ENCODE measurements around the gene ARAF.
"Not testable (repeated sequence)": the region's sequence is repeated elsewhere in the genome, so short reads cannot be mapped to it uniquely, and the experiment has no call there.

The ARAF gene

DNA sequence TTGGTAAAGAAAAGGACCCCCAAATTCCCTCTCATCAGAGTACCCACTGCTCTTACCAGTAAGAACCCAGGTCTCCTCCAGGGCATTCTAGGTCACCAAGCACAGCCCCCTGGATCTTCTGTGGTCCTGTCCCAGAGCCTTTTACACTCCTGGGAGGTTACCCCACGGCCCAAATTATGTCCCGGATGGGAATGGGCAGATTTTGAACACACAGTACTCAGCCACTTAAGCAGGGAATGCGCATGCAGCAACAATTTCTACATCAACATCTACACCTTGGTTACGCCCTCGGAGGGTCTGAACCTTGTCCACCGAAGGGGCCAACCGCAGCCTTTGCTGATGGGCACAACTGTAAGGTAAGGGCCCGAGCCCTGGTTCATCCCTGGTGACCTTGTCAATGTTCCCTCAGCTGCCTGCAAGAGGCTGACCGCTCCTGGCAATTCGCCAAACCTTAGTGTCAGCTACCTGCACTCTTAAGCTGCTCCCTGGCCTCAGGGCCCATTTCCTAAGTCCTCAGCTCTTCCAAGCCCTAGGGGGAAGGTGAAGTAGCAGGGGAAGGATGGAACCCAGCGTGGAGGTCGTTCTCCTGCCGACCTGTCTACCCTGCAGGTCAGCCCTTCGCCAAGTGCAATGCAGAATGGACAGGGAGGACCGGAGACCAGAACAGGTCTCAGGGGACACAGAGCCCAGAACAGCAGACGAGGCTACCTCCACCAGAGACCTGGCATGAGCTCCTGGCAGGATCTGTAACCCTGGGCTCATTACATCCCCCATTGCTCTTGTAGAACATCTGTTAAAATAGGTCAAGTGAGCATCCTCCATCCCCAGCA lies 27.1 kb downstream of the ARAF start:
- Histone ChIP-seq H3K27me3 (ENCODE audit: low read depth, low read length) (no peaks in the 10 kb centered on the region), H3K36me3 (ENCODE audit: control insufficient read depth in 1 of 2, insufficient read depth in 2 of 2, low read length in 2 of 2) (peaks cover 0 to 12% of the 10 kb centered on the region in 2 donors), H3K9me3 (ENCODE audit: control insufficient read depth in 1 of 2, low read length in 2 of 2) (no peaks in the 10 kb centered on the region), H3K27ac (ENCODE audit: low read length) (no peak overlapping the region), H3K4me3 (ENCODE audit: low read depth in 1 of 2, low read length in 2 of 2) (no peak overlapping the region), H3K4me1 (ENCODE audit: control insufficient read depth in 1 of 2, insufficient read depth in 2 of 2, low read length in 2 of 2) (peaks cover 0 to 3% of the 10 kb centered on the region in 2 donors)

DNA sequence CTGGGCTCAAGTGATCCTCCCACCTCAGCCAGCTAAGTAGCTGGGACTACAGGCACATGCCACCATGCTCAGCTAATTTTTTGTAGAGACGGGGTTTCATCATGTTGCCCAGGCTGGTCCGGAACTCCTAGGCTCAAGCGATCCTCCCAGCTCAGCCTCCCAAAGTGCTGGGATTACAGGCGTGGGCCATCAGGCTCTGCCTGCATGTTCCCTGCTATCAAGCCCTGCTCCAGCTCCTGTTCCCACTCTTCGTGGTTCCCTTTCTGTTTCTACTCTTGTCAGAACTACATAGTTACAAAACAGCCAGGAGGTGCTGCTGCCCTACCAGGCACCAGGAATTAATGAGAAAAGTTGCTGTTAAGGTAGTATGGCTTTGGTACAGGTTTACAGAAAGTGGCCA lies 30.0 kb downstream of the ARAF start:
- no peak overlapping the region for H3K4me3 ChIP-seq (ENCODE audit: low read depth in 1 of 2, low read length in 2 of 2)
- no peak overlapping the region for H3K27ac ChIP-seq (ENCODE audit: low read length)
- H3K4me1 ChIP-seq (ENCODE audit: control insufficient read depth in 1 of 2, insufficient read depth in 2 of 2, low read length in 2 of 2) = no peaks in the 10 kb centered on the region
- no peaks in the 10 kb centered on the region for H3K9me3 ChIP-seq (ENCODE audit: control insufficient read depth in 1 of 2, low read length in 2 of 2)
- H3K36me3 ChIP-seq (ENCODE audit: control insufficient read depth in 1 of 2, insufficient read depth in 2 of 2, low read length in 2 of 2) = peaks cover 0 to 6% of the 10 kb centered on the region in 2 donors
- no peaks in the 10 kb centered on the region for H3K27me3 ChIP-seq (ENCODE audit: low read depth, low read length)

DNA sequence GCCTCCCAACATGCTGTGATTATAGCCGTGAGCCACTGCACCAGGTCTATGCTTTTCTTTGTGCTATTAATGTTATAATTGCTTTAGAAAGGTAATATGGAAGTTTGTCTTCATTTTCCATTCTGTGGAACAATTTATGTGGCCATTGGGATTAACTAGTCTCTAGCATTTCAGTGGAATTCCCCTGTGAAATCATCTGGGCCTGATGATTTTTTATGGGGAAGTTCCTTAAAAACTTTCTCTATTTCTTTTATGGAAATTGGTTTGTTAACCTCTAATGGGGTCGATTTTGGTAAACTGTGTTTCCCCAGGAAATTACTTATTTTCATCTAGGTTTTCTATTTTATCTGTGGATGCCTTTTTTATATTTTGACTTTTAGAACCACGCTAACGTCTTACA lies 32.5 kb downstream of the ARAF start:
- no peaks in the 10 kb centered on the region for H3K4me1 ChIP-seq (ENCODE audit: control insufficient read depth in 1 of 2, insufficient read depth in 2 of 2, low read length in 2 of 2)
- no peak overlapping the region for H3K27ac ChIP-seq (ENCODE audit: low read length)
- no peaks in the 10 kb centered on the region for H3K36me3 ChIP-seq (ENCODE audit: control insufficient read depth in 1 of 2, insufficient read depth in 2 of 2, low read length in 2 of 2)
- peaks cover 0 to 4% of the 10 kb centered on the region in 2 donors for H3K9me3 ChIP-seq (ENCODE audit: control insufficient read depth in 1 of 2, low read length in 2 of 2)
- no peak overlapping the region for H3K4me3 ChIP-seq (ENCODE audit: low read depth in 1 of 2, low read length in 2 of 2)
- no peaks in the 10 kb centered on the region for H3K27me3 ChIP-seq (ENCODE audit: low read depth, low read length)

DNA sequence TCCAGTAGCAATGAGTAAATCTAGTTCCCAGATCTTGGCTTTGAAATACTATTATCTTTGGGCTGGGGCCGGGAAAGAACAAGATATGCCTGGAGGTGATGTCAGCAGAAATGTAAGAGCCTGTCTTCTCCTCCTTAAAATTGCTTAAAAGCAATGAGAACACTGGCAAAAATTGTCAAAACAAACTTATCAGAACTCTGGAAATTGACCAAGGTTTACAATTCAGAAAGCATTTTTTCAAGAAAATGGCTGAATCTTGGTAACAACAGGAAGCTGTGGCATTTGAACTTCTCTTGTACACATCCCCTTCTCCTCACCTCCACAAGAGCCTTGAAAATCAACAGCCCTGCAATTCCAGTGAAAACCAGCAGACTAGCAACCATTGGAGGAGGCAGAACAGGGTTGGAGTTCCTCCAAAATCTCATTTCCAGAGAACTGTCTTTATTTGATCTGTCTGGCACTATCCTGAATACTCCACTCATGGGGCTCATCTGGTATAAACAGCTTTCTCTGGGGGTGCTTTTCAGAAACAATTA lies 34.8 kb downstream of the ARAF start:
- H3K9me3 ChIP-seq (ENCODE audit: control insufficient read depth in 1 of 2, low read length in 2 of 2) = peaks cover 0 to 4% of the 10 kb centered on the region in 2 donors
- H3K27me3 ChIP-seq (ENCODE audit: low read depth, low read length) = no peaks in the 10 kb centered on the region
- no peak overlapping the region for H3K27ac ChIP-seq (ENCODE audit: low read length)
- no peaks in the 10 kb centered on the region for H3K36me3 ChIP-seq (ENCODE audit: control insufficient read depth in 1 of 2, insufficient read depth in 2 of 2, low read length in 2 of 2)
- no peak overlapping the region for H3K4me3 ChIP-seq (ENCODE audit: low read depth in 1 of 2, low read length in 2 of 2)
- no peaks in the 10 kb centered on the region for H3K4me1 ChIP-seq (ENCODE audit: control insufficient read depth in 1 of 2, insufficient read depth in 2 of 2, low read length in 2 of 2)

DNA sequence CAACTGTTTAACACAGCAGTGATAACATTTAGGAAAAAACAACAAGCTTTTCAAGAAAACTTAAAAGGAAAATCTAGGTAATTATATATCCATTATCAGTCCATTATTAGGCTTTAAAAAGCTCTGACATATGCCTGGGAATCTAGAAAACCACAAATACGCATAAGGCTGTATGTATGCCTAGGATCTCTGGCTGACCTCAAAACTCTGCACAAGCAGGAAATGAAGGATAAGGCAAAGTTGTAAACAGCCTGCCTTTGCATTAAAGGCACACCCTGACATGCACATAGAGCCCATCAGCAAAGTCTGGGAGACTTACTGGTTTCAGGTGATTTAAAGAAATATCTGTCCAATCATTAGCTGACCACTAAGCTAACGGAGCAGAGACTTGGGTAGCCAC lies 35.3 kb downstream of the ARAF start:
- Histone ChIP-seq H3K9me3 (ENCODE audit: control insufficient read depth in 1 of 2, low read length in 2 of 2) (peaks cover 0 to 4% of the 10 kb centered on the region in 2 donors), H3K36me3 (ENCODE audit: control insufficient read depth in 1 of 2, insufficient read depth in 2 of 2, low read length in 2 of 2) (no peaks in the 10 kb centered on the region), H3K27ac (ENCODE audit: low read length) (no peak overlapping the region), H3K4me3 (ENCODE audit: low read depth in 1 of 2, low read length in 2 of 2) (no peak overlapping the region), H3K27me3 (ENCODE audit: low read depth, low read length) (no peaks in the 10 kb centered on the region), H3K4me1 (ENCODE audit: control insufficient read depth in 1 of 2, insufficient read depth in 2 of 2, low read length in 2 of 2) (no peaks in the 10 kb centered on the region)

DNA sequence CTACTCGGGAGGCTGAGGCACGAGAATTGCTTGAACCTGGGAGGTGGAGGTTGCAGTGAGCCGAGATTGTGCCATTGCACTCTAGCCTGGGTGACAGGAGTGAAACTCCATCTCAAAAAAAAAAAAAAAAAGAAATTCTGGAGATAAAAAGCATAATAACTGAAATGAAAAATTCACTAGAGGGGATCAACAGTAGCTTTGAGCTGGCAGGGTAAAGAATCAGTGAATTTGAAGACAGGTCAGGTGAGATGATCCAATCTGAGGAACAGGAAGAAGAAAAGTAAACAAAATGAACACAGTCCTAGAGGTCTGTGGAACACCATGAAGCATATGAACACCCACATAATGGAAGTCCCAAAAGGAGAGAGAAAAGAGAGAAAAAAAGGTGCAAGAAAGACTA lies 36.2 kb downstream of the ARAF start:
- Histone ChIP-seq H3K4me1 (ENCODE audit: control insufficient read depth in 1 of 2, insufficient read depth in 2 of 2, low read length in 2 of 2) (no peaks in the 10 kb centered on the region), H3K27me3 (ENCODE audit: low read depth, low read length) (no peaks in the 10 kb centered on the region), H3K9me3 (ENCODE audit: control insufficient read depth in 1 of 2, low read length in 2 of 2) (peaks cover 0 to 4% of the 10 kb centered on the region in 2 donors), H3K36me3 (ENCODE audit: control insufficient read depth in 1 of 2, insufficient read depth in 2 of 2, low read length in 2 of 2) (no peaks in the 10 kb centered on the region), H3K27ac (ENCODE audit: low read length) (no peak overlapping the region), H3K4me3 (ENCODE audit: low read depth in 1 of 2, low read length in 2 of 2) (no peak overlapping the region)

DNA sequence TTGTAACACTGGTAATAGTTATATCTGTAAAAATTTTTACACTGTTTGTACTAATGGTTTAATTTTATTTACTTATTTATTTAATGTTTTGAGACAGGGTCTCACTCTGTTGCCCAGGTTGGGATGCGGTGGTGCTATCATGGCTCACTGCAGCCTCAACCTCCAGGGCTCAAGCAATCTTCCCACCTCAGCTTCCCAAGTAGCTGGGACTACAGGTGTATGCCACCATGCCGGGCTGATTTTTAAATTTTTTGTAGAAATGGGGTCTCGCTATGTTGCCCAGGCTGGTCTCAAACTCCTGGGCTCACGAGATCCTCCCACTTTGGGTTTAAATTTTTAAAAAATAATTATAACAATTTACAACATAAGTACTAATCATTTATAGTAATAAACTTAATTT lies 42.1 kb downstream of the ARAF start:
- H3K27ac ChIP-seq (ENCODE audit: low read length); H3K27me3 ChIP-seq (ENCODE audit: low read depth, low read length); H3K4me3 ChIP-seq (ENCODE audit: low read depth in 1 of 2, low read length in 2 of 2); H3K36me3 ChIP-seq (ENCODE audit: control insufficient read depth in 1 of 2, insufficient read depth in 2 of 2, low read length in 2 of 2); H3K9me3 ChIP-seq (ENCODE audit: control insufficient read depth in 1 of 2, low read length in 2 of 2); H3K4me1 ChIP-seq (ENCODE audit: control insufficient read depth in 1 of 2, insufficient read depth in 2 of 2, low read length in 2 of 2): not testable (repeated sequence)

DNA sequence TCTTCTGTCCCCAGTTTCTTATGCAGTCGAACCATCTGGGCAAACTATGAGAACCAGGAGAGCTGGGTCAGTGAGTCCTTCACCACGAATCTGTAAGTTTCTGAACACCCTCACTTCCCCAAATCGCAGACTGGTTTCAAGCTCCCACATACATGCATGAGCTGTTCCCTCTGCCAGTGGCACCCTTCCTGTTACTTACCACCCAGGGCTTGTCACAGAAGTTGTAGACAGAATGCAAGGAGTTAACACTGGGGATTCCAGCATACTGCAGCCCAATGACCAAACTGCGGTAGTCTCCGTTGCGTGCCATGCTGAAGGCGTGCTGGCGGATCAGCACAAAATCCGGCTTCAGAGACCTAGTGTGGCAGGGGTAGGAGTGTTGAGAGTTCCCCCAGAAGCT lies 44.0 kb downstream of the ARAF start:
- no peaks in the 10 kb centered on the region for H3K36me3 ChIP-seq (ENCODE audit: control insufficient read depth in 1 of 2, insufficient read depth in 2 of 2, low read length in 2 of 2)
- H3K9me3 ChIP-seq (ENCODE audit: control insufficient read depth in 1 of 2, low read length in 2 of 2) = no peaks in the 10 kb centered on the region
- H3K4me1 ChIP-seq (ENCODE audit: control insufficient read depth in 1 of 2, insufficient read depth in 2 of 2, low read length in 2 of 2) = no peaks in the 10 kb centered on the region
- H3K27me3 ChIP-seq (ENCODE audit: low read depth, low read length) = no peaks in the 10 kb centered on the region
- no peak overlapping the region for H3K27ac ChIP-seq (ENCODE audit: low read length)
- H3K4me3 ChIP-seq (ENCODE audit: low read depth in 1 of 2, low read length in 2 of 2) = no peak overlapping the region

DNA sequence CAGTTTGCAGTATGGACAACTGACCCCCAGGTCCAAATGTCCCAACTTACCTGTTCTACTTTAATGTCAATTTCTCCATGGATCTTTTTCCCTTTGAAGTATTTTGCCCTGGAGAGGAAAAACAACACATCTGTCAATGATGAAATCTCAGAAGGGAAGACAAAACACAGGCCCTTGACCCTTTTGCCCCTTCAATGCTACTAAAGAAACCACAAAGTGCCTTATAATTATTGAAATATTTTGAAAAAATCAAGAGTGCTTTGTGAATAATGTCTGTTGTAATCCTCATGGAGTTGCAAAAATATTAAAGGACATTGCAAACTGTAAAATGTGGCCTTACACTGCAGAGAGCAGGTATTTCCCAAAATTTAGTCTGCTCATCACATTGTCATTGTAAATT lies 46.1 kb downstream of the ARAF start:
- H3K27ac ChIP-seq (ENCODE audit: low read length) = no peak overlapping the region
- H3K4me1 ChIP-seq (ENCODE audit: control insufficient read depth in 1 of 2, insufficient read depth in 2 of 2, low read length in 2 of 2) = no peaks in the 10 kb centered on the region
- H3K27me3 ChIP-seq (ENCODE audit: low read depth, low read length) = no peaks in the 10 kb centered on the region
- no peaks in the 10 kb centered on the region for H3K9me3 ChIP-seq (ENCODE audit: control insufficient read depth in 1 of 2, low read length in 2 of 2)
- H3K36me3 ChIP-seq (ENCODE audit: control insufficient read depth in 1 of 2, insufficient read depth in 2 of 2, low read length in 2 of 2) = no peaks in the 10 kb centered on the region
- no peak overlapping the region for H3K4me3 ChIP-seq (ENCODE audit: low read depth in 1 of 2, low read length in 2 of 2)

DNA sequence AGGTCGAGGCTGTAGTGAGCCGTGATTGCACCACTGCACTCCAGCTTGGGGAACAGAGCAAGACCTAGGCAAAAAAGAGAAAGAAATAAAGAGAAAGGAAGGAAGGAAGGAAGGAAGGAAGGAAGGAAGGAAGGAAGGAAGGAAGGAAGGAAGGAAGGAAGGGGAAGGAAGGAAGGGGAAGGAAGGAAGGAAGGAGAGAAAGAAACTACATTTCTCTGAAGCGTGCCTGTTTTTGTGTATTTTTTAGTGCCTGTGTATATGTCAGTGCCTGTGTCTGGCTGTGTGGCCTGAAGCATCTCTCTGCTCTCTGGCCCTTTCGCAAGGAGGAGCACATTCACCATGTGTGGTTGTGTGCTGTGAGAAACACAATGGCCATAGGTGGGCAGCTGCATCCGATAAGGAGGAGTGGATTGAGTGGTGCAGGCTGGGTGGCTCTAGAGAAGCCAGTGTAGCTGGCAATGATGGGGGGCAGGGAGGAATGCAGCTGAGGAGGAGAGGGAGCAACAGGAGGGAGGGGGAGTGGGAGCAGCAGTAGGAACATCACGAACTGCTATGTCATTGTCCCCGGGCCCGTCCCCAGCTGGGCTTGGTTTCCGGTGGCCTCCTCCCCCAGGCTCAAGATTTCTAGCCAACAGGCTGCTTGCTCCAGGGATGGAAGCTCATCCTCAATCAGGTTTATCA lies 47.3 kb downstream of the ARAF start:
- no peak overlapping the region for H3K4me3 ChIP-seq (ENCODE audit: low read depth in 1 of 2, low read length in 2 of 2)
- no peaks in the 10 kb centered on the region for H3K4me1 ChIP-seq (ENCODE audit: control insufficient read depth in 1 of 2, insufficient read depth in 2 of 2, low read length in 2 of 2)
- no peaks in the 10 kb centered on the region for H3K9me3 ChIP-seq (ENCODE audit: control insufficient read depth in 1 of 2, low read length in 2 of 2)
- H3K36me3 ChIP-seq (ENCODE audit: control insufficient read depth in 1 of 2, insufficient read depth in 2 of 2, low read length in 2 of 2) = no peaks in the 10 kb centered on the region
- H3K27ac ChIP-seq (ENCODE audit: low read length) = no peak overlapping the region
- H3K27me3 ChIP-seq (ENCODE audit: low read depth, low read length) = no peaks in the 10 kb centered on the region

DNA sequence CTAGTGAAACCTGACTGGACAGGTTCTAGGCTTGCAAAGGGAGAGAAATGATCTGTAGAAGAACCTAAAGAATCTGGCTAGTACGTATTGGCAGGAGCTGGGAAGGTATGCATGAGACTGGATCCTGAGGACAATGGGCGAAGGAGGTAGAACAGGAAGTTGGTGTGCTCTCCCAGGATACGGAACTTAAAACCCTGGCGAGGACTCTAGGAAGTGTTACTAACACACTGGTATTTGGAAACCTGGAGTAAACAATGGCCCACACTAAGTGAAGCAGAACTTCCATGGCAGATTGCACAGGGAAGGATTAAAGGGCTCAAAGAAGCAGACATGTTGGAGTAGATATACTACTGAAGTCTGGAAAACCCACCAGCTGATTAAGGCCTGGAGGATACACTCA lies 49.5 kb downstream of the ARAF start:
- Histone ChIP-seq H3K27me3 (ENCODE audit: low read depth, low read length) (no peaks in the 10 kb centered on the region), H3K36me3 (ENCODE audit: control insufficient read depth in 1 of 2, insufficient read depth in 2 of 2, low read length in 2 of 2) (no peaks in the 10 kb centered on the region), H3K4me3 (ENCODE audit: low read depth in 1 of 2, low read length in 2 of 2) (no peak overlapping the region), H3K9me3 (ENCODE audit: control insufficient read depth in 1 of 2, low read length in 2 of 2) (no peaks in the 10 kb centered on the region), H3K4me1 (ENCODE audit: control insufficient read depth in 1 of 2, insufficient read depth in 2 of 2, low read length in 2 of 2) (no peaks in the 10 kb centered on the region), H3K27ac (ENCODE audit: low read length) (no peak overlapping the region)
